GM12801 (cell line): ENCODE data around the gene DAPK1.

Experiments
- CTCF ChIP-seq: IDR thresholded peaks from one replicate; pipeline ENCODE4 v1.5.1; 2011; ENCODE audit warnings: control low read depth; ENCODE audit not compliant: insufficient read length; ENCODE audit errors: extremely low read depth

DAPK1 gene

DNA sequence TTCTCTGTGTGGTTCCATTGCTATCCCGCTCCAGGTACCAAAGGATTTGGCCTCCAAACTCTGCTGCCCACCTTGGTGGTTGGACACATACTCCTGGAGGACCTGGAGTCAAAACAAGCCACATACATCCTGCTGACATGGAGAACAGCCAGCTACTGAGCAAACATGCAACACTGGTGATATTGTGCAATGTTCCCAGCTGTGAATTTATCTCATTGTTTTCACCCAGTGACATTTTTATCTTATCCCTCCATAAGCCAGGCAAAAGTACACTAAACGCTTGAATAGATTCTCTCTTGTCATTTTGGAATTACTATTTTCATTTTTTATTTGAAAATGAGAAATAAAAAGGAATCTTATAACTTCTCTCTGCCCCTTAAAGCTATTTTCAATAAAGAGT lies 217.2 kb downstream of the DAPK1 start:
- TF ChIP-seq CTCF, result no peak

DNA sequence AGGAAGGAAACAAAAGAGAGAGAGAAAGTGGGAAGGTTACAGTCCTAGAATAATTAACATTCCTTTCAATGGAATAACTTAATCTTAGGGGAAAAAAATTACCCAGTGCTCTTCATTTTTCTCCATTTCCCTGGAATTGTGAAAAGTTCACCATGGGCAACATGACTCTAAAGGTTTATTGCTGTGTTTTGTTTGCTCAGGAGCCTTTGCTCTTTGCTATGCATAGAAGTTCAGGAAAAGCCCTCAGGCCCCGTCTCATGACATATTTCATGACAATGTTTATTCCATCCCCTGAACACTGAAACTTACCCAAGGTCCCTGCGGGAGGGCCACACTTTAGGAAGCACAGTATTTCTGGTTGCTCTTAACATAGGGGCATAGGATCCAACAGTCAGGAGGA lies 218.5 kb downstream of the DAPK1 start:
- no peak for TF ChIP-seq CTCF

DNA sequence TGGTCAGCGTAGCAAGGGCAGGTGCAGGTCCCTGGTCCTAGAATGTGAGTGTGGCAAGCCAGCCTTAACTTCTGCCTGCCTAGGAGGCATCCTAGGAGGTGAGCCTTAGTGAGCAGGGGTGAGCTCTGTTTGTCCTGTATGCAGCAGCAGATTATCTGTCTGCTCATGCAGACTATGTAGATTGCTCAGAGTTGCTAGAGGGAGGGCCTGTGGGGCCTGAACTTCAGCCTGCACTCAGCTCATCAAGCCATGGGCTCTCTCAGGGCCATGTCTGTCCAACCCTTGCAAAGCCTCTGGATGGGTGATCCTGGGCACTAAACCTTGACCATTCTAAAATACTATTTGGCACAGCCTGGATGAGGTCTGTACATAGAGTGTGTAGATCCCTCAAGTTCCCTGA lies 219.8 kb downstream of the DAPK1 start:
- TF ChIP-seq CTCF, result no peak

DNA sequence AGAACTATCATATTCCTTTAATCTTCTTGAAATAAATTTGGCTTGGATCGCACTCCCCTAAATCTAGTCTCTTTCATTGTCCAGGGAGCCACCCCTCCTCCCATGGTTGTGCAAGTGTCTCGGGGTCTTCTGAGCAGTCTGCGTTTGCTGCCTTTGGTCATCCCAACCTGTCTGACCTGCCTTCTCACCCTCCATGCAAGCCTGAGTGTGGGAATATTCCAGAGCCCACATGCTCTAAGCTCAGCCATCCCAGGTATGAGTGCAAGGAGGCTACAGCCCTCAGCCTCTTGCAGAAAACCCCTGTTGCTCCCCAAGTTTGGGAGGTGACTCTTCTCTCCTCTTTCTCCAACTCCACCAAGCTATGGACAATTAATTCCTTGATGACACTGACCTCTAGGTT lies 220.6 kb downstream of the DAPK1 start:
- TF ChIP-seq CTCF, result no peak

DNA sequence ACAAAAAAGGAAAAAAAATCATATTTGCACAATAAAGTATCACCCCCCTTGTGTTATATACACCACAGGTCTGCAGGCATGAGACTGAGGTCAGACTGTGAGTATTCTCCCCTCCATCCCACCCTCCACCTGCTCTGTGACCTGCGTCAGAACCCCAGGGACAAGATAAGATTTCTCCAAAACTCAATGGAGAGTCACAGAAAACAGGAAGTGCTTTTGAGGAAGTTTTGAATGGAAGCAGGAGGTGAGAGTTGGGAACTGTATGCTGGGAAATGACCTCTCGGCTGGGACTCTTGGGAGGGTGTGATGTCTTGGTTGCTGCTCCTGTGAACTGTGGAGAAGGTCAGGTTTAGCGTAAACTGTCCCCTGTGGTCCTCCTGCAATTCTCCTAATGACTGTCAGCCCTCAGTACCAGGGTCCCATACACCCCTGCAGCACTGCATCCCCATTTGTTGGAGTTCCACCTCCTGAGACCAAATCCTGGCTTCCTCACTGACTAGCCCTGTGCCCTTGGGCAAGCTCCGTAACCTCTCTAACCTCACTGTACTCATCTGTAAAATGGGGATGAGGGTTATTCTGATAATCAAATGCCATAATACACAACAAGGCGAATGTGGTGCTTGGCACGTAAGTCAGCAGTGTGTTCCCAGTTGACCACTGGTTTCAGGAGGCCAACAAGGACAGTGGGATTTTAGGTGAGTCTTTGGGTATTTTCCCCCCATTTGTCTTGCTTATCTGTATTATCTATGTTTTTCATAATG lies 221.4 kb downstream of the DAPK1 start:
- TF ChIP-seq CTCF, result no peak

DNA sequence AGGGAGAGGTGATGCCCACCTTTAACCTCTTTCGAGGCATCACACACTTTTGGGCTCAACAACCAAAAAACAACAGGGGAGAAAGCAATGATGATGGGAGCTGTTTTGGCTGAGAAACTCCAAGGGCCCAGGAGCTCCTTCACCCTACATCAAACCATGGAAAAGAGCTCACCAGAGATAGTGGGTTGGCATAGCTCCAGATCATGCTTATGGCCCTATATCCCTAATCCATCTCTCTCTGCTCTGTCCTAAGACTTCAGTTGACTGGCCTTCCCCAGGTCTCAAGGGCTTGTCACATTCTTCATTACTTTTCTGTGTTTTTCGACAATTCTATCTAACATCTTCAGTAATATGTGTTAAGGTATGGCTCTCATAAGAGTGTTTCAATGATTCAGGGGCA lies 222.5 kb downstream of the DAPK1 start:
- TF ChIP-seq CTCF, result no peak

DNA sequence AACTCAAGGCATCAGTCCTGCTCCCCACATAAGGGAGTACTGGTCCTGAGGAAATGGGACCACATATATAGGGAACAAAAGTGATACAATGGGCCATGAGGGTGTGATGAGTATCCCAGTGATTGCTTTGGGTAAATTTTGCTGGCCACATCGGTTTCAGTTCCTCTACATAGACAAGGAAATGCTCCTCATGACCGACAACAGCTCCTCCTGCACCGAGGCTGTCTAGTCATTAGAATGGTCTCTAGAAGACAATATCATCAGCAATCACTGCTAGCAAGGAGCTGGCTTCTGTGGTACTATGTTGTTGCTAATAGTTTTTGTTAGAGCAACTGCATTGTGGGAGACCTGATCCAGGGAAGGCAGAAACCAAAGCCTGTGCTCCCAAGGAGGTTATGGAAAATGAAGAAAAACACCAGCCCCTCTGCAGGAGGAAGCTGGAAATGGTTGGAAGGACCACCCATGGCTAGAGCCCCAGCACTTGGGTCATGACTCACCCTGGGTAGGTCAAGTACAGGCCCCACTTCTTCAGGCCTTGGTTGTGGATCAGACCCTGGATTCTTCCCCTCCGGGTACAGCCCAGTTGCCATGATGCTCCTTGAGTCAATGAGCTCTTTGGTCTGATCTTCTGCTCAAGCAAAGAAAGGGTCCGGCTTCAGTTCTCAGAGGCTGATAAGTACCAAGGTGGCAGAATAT lies 224.9 kb downstream of the DAPK1 start:
- TF ChIP-seq CTCF, result no peak
